GM19455 (cell line): Measurements from ENCODE around the gene PLP2.
"Not testable (repeated sequence)": the region's sequence is repeated elsewhere in the genome, so short reads cannot be mapped to it uniquely, and the experiment has no call there.

Experiments
- ATAC-seq: cut with Tn5 transposase; IDR thresholded peaks from one replicate; pipeline ENCODE4 v1.9.1; 2021; ENCODE audit not compliant: unreplicated experiment

PLP2 gene

GRCh38 chrX:49163555-49164419, 7.9 kb upstream of the PLP2 start:
- no peak for ATAC-seq

DNA sequence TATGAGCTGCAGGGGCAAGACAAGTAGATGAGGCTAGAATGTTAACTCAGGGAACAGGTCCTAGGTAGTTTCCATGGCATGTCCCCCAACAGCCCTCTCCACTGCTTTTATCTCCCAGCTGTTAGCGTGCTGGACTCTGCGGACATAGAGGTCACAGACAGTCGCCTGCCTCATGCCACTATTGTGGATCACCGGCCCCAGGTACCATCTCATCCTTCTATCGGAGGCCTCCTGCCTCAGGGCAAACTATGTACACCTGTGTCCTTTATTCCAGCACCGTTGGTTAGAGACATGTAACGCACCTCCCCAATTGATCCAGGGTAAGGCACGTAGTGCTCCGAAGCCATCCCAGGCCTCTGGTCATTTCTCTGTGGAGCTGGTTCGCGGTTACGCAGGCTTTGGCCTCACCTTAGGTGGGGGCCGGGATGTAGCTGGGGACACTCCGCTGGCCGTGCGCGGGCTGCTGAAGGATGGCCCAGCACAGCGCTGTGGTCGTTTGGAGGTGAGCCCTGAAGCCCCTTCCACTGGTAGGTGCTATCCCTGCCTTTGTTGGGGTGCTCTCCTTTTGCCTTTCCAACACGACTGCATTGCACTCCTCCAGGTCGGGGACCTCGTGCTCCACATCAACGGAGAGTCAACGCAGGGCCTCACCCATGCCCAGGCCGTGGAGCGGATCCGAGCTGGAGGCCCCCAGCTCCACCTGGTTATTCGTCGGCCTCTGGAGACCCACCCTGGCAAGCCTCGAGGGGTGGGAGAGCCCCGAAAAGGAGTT, 6.9 kb upstream of the PLP2 start:
- ATAC-seq: no peak

DNA sequence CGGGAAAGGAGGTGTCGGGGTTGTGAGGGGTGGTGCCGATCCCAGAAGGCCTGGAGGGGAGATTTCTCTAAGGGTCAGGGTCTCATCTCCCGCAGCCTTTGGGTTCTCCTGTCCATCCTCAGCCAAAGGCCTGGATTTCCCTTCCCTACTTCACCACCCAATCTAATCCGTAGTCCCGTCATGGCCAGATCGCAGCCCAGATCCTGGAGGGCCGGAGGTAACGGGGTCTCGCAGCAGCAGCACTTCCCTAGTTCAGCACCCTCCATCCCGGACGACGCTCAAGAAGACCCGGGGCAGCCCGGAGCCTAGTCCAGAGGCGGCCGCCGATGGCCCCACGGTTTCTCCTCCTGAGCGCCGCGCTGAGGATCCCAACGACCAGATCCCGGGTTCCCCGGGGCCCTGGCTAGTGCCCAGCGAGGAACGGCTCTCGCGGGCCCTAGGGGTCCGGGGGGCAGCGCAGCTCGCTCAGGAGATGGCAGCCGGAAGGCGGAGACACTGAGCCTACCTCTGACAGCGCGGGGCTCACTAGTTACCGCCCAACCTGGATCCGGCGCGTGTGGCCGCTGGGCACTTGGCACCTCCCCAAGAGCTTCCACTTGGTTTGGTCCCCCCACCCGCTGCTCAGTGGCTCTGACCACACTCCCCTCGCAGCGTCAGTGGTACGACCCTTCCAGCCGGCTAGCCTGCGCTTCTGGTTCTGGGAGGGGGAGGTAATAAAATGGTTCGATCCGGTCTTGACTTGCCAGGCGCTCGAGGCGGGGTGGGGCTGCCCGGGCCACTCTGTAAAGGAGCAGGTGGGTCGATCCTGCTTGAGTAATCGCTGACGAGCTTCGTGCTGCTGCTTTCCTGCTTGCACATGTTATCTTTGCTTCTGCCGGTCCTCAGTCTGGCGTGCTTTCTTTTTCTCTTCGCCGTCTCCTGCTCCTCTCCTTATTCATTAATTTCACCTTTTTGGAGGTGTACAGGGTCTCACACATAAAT, 5.5 kb upstream of the PLP2 start:
- ATAC-seq: no peak

GRCh38 chrX:49166914-49167739, 4.6 kb upstream of the PLP2 start:
- ATAC-seq: no peak

GRCh38 chrX:49167740-49168108, 4.0 kb upstream of the PLP2 start:
- no peak for ATAC-seq

GRCh38 chrX:49172280-49172780, 632 bp downstream of the PLP2 start:
- ATAC-seq: peak; percentile 71

DNA sequence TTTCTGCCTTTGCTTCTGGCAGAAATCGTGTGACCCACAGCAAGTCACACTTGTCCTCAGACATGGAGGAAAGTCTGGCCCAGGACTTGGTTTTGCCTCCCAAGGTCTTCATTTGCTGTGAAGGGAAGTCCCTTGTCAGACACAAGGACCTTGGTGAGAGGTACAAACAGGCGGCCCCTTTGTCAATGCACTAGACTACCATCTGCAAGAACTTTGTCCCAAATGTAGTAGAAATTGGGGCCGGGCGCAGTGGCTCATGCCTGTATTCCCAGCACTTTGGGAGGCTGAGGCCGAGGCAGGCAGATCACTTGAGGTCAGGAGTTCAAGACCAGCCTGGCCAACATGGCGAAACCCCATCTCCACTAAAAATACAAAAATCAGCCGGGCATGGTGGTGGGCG, 1.8 kb downstream of the PLP2 start:
- not testable (repeated sequence) for ATAC-seq

GRCh38 chrX:49174723-49175122, 3.0 kb downstream of the PLP2 start:
- ATAC-seq: no peak

- ATAC-seq: no peak
Observed at GRCh38 chrX:49175435-49176274, 4.0 kb downstream of the PLP2 start.

DNA sequence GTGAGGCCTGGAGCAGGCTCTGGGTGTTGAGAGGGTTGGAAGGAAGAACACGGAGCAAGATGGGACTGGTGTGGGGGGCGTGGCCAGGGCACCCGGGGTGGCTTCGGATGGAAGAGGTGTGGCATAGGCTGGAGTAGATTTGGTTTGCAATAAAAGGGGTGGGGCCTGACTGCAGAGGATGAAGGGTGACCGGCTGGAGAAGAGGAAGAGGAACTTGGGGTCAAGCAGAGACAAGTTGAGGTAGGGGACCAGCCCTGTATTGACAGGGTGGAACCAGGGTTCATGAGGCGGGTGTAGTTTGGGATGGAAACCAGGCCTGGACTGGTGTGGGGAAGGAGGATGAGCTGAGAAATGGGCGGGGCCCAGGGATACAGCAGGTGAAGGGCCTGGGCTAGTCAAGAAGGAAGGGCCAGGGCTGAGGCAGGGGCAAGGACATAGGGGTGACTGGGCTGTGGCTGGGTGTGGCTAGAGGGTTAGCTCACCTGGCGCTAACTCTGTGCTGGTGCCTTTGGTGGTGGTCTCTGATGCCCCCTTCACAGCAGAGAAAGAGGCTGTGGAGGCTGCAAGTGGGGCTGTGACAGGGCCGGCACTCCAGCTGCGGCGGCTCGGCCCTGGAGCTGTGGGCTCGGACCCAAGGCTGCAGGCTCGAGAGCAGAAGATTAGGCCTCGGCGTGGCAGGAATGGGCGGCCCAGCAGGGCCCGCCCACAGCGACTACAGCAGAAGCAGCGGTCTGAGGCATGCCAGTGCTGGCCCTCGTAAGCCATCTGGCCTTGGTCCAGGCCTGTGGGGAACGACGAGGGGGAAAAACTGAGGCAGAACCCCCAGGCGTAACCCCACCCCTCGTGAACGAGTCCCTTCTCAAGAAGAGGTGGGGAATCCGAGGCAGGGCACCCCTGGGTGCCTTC, 5.0 kb downstream of the PLP2 start:
- ATAC-seq: no peak

GRCh38 chrX:49177338-49177833, 5.7 kb downstream of the PLP2 start:
- no peak for ATAC-seq

GRCh38 chrX:49177873-49178480, 6.3 kb downstream of the PLP2 start:
- no peak for ATAC-seq

GRCh38 chrX:49178537-49178936, 6.8 kb downstream of the PLP2 start:
- no peak for ATAC-seq

- ATAC-seq: no peak
Observed at GRCh38 chrX:49179358-49179757, 7.7 kb downstream of the PLP2 start.

GRCh38 chrX:49183701-49184281, 12.1 kb downstream of the PLP2 start:
- ATAC-seq: no peak

DNA sequence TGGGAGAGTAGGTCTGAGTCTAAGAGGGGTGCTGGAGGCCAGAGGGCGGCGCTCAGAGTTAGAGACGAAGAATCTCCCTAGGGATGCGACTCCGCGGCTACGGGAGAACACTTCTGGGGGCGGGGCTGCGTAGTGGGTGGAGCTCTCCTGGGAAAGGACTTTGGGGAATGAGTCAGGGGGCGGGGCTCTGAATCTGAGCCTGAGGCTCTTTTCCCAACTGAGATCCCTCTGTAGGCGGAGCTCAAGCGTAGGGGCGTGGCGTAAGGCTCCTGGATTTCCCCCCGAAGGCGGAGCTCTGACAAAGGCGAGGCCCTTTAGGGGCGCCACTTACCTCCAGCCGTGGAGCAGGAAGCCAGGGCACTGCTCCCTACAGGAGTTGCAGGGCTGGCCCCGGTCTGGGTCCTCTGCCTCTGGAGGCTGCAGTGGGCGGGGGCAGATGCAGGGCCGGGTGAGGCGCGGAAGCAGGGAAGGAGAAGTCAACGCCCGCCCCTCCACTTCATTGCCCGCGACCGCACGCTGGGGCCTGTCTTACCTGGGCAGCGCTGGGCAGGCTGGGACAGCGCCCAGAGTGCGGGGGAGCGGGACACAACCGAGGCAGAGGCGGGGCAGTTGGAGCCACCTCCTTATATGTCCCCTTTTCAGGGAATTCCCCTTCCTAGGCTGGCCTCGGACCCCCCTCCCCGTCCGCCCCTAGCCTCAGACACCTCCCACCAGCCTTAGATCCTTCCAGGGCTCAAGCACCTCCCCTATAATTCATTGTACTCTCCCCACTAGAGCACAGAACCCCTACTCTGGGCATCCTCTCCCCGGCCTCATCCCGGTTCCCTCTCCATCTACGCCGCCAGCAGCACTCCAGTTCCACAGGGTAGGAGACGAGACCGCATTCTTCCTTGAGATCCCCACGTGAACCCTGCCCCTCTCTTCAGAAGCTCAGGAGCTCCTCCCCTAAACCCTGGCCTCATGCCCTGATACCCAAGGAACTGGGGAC, 12.9 kb downstream of the PLP2 start:
- peak; percentile 42 for ATAC-seq
